GM23248 (cell line): ENCODE measurements around the gene TOPAZ1. TPM values are rescaled to one million over a fixed set of nuclear protein-coding genes. Genes with fewer than 3 reads are reported as not detected.

Source experiments
- DNase-seq: peaks from one replicate; pipeline ENCODE4 v3.0.0-alpha.2; 2015
- H2AFZ ChIP-seq: fragments of 200-600 bp; sonication (generic); 2 replicates; pipeline ENCODE4 v1.6.1; 2016; ENCODE audit warnings: antibody characterized with exemption
- H3F3A ChIP-seq: fragments of 200-600 bp; sonication (generic); 2 replicates; pipeline ENCODE4 v1.6.1; 2016; ENCODE audit warnings: mild to moderate bottlenecking, antibody characterized with exemption, mixed run types; ENCODE audit not compliant: insufficient read depth
- H3K27ac ChIP-seq: fragments of 200-600 bp; sonication (generic); 2 replicates; pipeline ENCODE4 v1.5.1; 2016; ENCODE audit warnings: mild to moderate bottlenecking
- H3K27me3 ChIP-seq: fragments of 200-600 bp; sonication (generic); replicated peaks from 2 replicates; pipeline ENCODE4 v1.6.1; 2016; ENCODE audit warnings: mild to moderate bottlenecking; ENCODE audit not compliant: insufficient read depth
- H3K36me3 ChIP-seq: fragments of 200-600 bp; sonication (generic); 2 replicates; pipeline ENCODE4 v1.6.1; 2016; ENCODE audit warnings: low read depth, mild to moderate bottlenecking
- H3K4me1 ChIP-seq: fragments of 200-600 bp; sonication (generic); 2 replicates; pipeline ENCODE4 v1.6.1; 2016; ENCODE audit warnings: mild to moderate bottlenecking; ENCODE audit not compliant: insufficient read depth
- H3K4me2 ChIP-seq: fragments of 200-600 bp; sonication (generic); one replicate; pipeline ENCODE4 v1.6.1; 2016; ENCODE audit warnings: mild to moderate bottlenecking; ENCODE audit not compliant: unreplicated experiment
- H3K4me3 ChIP-seq: fragments of 200-600 bp; sonication (generic); 2 replicates; pipeline ENCODE4 v1.5.1; 2016; ENCODE audit warnings: mild to moderate bottlenecking
- H3K79me2 ChIP-seq: fragments of 200-600 bp; sonication (generic); 2 replicates; pipeline ENCODE4 v1.6.1; 2016; ENCODE audit warnings: mild to moderate bottlenecking; ENCODE audit not compliant: insufficient read depth
- H3K9ac ChIP-seq: fragments of 200-600 bp; sonication (generic); 2 replicates; pipeline ENCODE4 v1.6.1; 2016; ENCODE audit warnings: mild to moderate bottlenecking
- H3K9me2 ChIP-seq: fragments of 200-600 bp; sonication (generic); 2 replicates; pipeline ENCODE4 v1.6.1; 2016; ENCODE audit warnings: mixed run types, mild to moderate bottlenecking, moderate library complexity; ENCODE audit not compliant: insufficient read depth
- H3K9me3 ChIP-seq: fragments of 200-600 bp; sonication (generic); one replicate; pipeline ENCODE4 v1.6.1; 2017; ENCODE audit warnings: low read depth
- H4K20me1 ChIP-seq: fragments of 200-600 bp; sonication (generic); 2 replicates; pipeline ENCODE4 v1.6.0; 2016; ENCODE audit not compliant: insufficient read depth
- EZH2 ChIP-seq: fragments of 200-600 bp; sonication (generic); IDR thresholded peaks from 2 replicates; pipeline ENCODE4 v1.6.1; 2018; ENCODE audit warnings: antibody characterized with exemption, mild to moderate bottlenecking; ENCODE audit not compliant: insufficient read depth, poor library complexity, severe bottlenecking
- EZH2phosphoT487 ChIP-seq: fragments of 200-600 bp; sonication (generic); IDR thresholded peaks from 2 replicates; pipeline ENCODE4 v1.6.1; 2018; ENCODE audit warnings: antibody characterized with exemption, moderate library complexity, mild to moderate bottlenecking, low read depth; ENCODE audit not compliant: insufficient read depth
- WGBS, 2 experiments: methylation state at CpG; one replicate each; pipeline ENCODE4 v1.1.6; 2015 to 2017; ENCODE audit warnings: low lambda C conversion rate in 2 of 2, low coverage in 1 of 2; ENCODE audit errors: missing lambda C conversion rate in 2 of 2; 5-methylcytosine and 5-hydroxymethylcytosine counted together
- in situ Hi-C: fragments of 300-500 bp; cut with MboI; formaldehyde crosslinking; loops from 2 replicates; pipeline ENCODE4 v1.15.0; 2020
- polyA plus RNA-seq: library from polyadenylated mRNA; unstranded; fragments of >200 nt; fragmentation: Nextera tagmentation; extraction: Ambion mirVana; gene quantifications from 2 replicates; pipeline ENCODE4 v1.2.1, GENCODE V29; 2016
- total RNA-seq: library from RNA; depleted of rRNA; stranded (reverse); fragments of >200 nt; shearing (Covaris generic); gene quantifications from 2 replicates; pipeline ENCODE4 v1.2.3, GENCODE V29; 2014

Gene TOPAZ1
- total and polyA plus RNA-seq, 2 experiments from 2014 or later, result not detected

GRCh38 chr3:44289882-44290462 lies 48.3 kb downstream of the TOPAZ1 start:
- no peaks in the 10 kb centered on the region for H3K9me2 ChIP-seq
- H3K9ac ChIP-seq, result no peak overlapping the region
- no peak overlapping the region for H3K4me2 ChIP-seq
- no peaks in the 10 kb centered on the region for H3F3A ChIP-seq
- in situ Hi-C loops, result no loop called here
- no peak for DNase-seq
- no peaks in the 10 kb centered on the region for H3K36me3 ChIP-seq
- no peak overlapping the region for H3K4me3 ChIP-seq
- H3K27ac ChIP-seq, result no peak overlapping the region
- WGBS, 2 experiments, result 45 to 47% methylated on average over 3 of the region's 3 CpGs
- no peaks in the 10 kb centered on the region for H3K9me3 ChIP-seq
- H4K20me1 ChIP-seq, result no peaks in the 10 kb centered on the region
- H3K79me2 ChIP-seq, result no peaks in the 10 kb centered on the region
- no peak for TF ChIP-seq EZH2phosphoT487
- TF ChIP-seq EZH2, result no peak
- H3K4me1 ChIP-seq, result no peaks in the 10 kb centered on the region
- no peak overlapping the region for H2AFZ ChIP-seq
- peaks cover 15% of the 10 kb centered on the region; the same call in 1 of the 2 replicates for H3K27me3 ChIP-seq

- no peak for TF ChIP-seq EZH2
- no peak for TF ChIP-seq EZH2phosphoT487
- Histone ChIP-seq H3K4me1 (no peaks in the 10 kb centered on the region), H3F3A (no peaks in the 10 kb centered on the region), H3K27me3 (peaks cover 15% of the 10 kb centered on the region; the same call in 1 of the 2 replicates), H3K36me3 (no peaks in the 10 kb centered on the region), H3K9ac (no peak overlapping the region), H3K27ac (no peak overlapping the region), H2AFZ (no peak overlapping the region), H4K20me1 (no peaks in the 10 kb centered on the region), H3K9me2 (no peaks in the 10 kb centered on the region), H3K4me2 (no peak overlapping the region), H3K4me3 (no peak overlapping the region), H3K9me3 (no peaks in the 10 kb centered on the region), H3K79me2 (no peaks in the 10 kb centered on the region)
- in situ Hi-C loops, result no loop called here
- no peak for DNase-seq
- WGBS, 2 experiments, result 0% methylated on average over 2 of the region's 2 CpGs
Observed at GRCh38 chr3:44292276-44292675, 50.6 kb downstream of the TOPAZ1 start.

- Histone ChIP-seq H2AFZ (no peak overlapping the region), H3K4me2 (no peak overlapping the region), H3K27ac (no peak overlapping the region), H3K9ac (no peak overlapping the region), H3F3A (no peaks in the 10 kb centered on the region), H3K9me3 (no peaks in the 10 kb centered on the region), H3K4me1 (no peaks in the 10 kb centered on the region), H3K27me3 (0 out of 2 replicates have a peak, but pooled peaks cover 12% of the 10 kb centered on the region), H3K36me3 (no peaks in the 10 kb centered on the region), H3K79me2 (no peaks in the 10 kb centered on the region), H4K20me1 (no peaks in the 10 kb centered on the region), H3K9me2 (no peaks in the 10 kb centered on the region), H3K4me3 (no peak overlapping the region)
- in situ Hi-C loops, result no loop called here
- 42 to 61% methylated on average over 1 of the region's 1 CpG for WGBS, 2 experiments
- TF ChIP-seq EZH2phosphoT487 (no peak), EZH2 (no peak)
- DNase-seq, result no peak
Observed at GRCh38 chr3:44292947-44293346, 51.3 kb downstream of the TOPAZ1 start.

- Histone ChIP-seq H3K27me3 (0 out of 2 replicates have a peak, but pooled peaks cover 8% of the 10 kb centered on the region), H3K9me3 (no peaks in the 10 kb centered on the region), H3K4me1 (no peaks in the 10 kb centered on the region), H3K79me2 (no peaks in the 10 kb centered on the region), H3K4me2 (no peak overlapping the region), H3K36me3 (no peaks in the 10 kb centered on the region), H3K4me3 (no peak overlapping the region), H3K27ac (no peak overlapping the region), H3K9ac (no peak overlapping the region), H4K20me1 (no peaks in the 10 kb centered on the region), H3F3A (no peaks in the 10 kb centered on the region), H2AFZ (no peak overlapping the region), H3K9me2 (no peaks in the 10 kb centered on the region)
- TF ChIP-seq EZH2phosphoT487 (no peak), EZH2 (no peak)
- in situ Hi-C loops, result no loop called here
- DNase-seq, result no peak
Observed at GRCh38 chr3:44297255-44297654, 55.6 kb downstream of the TOPAZ1 start.

- Histone ChIP-seq H3K4me2 (no peak overlapping the region), H3K9me3 (no peaks in the 10 kb centered on the region), H4K20me1 (no peaks in the 10 kb centered on the region), H3K9ac (no peak overlapping the region), H3K4me3 (no peak overlapping the region), H3K27me3 (peaks cover 11% of the 10 kb centered on the region), H3K4me1 (no peaks in the 10 kb centered on the region), H2AFZ (no peak overlapping the region), H3F3A (no peaks in the 10 kb centered on the region), H3K27ac (no peak overlapping the region), H3K9me2 (no peaks in the 10 kb centered on the region), H3K79me2 (no peaks in the 10 kb centered on the region), H3K36me3 (no peaks in the 10 kb centered on the region)
- 51 to 60% methylated on average over 3 of the region's 3 CpGs for WGBS, 2 experiments
- in situ Hi-C loops, result no loop called here
- peak; percentile 4 for DNase-seq
- no peak for TF ChIP-seq EZH2
- TF ChIP-seq EZH2phosphoT487, result no peak
Observed at GRCh38 chr3:44301746-44302145, 60.1 kb downstream of the TOPAZ1 start.
